ENCODE results near the gene GNAS.
"Not testable (repeated sequence)": the region's sequence is repeated elsewhere in the genome, so short reads cannot be mapped to it uniquely, and the experiment has no call there.

GNAS gene

DNA sequence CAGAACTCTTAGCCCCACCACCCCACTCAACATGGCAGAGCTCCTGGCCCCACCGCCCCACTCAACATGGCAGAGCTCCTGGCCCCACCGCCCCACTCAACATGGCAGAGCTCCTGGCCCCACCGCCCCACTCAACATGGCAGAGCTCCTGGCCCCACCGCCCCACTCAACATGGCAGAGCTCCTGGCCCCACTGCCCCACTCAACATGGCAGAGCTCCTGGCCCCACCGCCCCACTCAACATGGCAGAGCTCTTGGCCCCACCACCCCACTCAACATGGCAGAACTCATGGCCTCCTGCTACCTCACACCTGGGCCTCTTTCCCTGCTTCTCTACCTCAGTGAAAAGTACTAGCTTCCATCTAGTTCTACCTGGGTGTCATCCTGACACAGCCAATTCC is 23.7 kb upstream of the GNAS start:
- DNase-seq = not testable (repeated sequence)

DNA sequence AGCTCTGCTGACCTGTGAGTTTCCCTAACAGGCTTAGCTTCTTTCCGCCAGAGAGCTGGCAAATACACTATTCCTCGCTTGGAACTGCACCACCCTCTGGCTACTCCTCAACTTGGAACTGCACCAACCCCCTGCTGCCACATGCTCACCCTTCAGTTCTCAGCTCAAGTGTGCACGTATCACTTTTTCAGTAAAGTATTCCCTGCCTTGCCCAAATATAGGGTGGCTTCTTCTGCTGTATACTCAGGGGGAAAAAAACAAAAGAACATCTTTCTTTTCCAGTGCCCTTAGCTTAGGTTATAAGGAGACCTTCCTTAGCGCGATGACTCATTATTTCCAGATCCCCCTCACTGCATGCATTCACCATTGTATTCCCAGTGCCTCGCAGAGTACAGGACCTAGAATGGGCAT is 23.0 kb upstream of the GNAS start:
- DNase-seq = peak in 4 of 14 donors; percentile 9 to 11 (median 9)

DNA sequence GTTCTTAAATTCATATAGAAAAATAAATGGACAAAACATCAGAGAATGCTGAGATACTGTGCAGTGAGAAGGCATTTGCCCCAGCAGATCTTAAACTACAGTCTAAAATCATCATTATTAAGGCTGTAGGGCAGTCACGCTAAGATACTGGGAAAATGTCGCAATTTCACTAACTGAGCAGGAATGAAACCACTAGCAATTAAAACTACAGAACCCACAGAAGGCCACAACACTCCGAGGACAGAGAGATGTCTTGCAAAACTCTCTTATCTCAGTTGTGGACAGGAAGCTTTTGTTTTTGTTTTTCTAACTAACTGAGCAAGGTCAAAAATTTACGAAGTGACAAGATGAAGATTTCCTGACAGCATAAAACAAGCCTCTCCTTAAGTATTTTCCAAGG is 20.1 kb upstream of the GNAS start:
- no peak for DNase-seq

DNA sequence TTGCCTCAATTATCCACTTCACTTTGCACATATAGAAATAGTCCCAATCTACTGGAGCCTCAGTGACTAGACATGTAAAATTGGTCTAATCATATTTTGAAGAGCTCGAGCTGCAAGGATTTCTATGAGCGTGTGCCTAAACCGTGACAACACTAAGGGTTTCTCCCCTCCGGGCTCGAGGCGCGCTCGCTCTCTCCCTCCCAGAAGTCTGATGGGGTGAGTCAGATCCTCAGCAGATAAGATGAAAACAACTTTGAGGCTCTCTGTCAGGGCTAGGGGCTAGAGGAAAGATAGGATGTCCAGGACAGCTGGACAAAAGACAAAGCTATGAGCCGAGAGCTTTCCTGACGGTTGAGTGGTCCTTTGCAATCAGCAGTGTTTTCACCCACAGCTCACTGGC is 18.6 kb upstream of the GNAS start:
- no peak for DNase-seq

DNA sequence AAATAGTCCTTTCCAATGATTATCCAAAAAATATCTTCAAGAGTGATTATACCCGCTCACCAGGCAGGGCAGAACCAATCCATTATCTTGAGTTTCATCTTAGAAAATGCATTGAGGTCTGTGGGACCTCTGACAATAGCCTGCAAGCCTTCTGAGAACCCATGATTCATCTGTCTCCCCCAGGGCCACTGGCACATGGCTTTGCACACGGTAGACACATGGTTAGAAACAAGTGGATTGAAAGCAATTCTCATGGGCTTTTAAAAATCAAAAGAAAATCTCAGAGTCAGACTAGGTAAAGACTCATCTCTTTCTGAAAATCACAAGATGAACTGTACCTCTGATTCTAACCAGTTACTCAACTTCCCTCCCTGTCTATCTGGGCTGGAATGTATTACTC is 17.3 kb upstream of the GNAS start:
- DNase-seq = no peak

DNA sequence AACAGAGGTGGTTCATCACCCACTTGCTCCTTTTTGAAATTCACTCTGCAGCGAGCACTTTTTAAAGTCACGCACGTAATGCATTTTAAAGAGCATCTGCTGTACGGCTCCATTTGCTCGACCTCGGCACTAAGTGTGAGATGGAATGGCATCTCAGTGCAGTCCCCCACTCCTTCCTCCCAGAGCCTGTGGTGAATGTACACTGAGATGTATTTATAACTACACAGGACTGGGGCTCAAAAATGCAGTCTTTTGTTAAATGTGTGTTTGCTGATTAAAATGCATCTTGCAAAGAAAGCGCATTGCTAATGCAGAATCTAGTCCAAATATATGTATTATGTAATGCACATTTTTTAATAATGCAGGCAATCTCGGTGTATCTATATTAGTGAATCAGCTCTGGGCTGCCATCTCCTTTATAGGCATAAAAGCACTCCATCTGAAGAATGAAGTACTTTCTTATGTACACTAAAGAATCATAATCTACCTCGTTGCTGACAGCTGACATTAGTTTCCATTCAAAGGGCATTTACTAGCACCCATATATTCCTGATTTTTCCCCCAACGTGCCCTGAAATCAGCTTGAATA is 15.8 kb upstream of the GNAS start:
- no peak for DNase-seq

DNA sequence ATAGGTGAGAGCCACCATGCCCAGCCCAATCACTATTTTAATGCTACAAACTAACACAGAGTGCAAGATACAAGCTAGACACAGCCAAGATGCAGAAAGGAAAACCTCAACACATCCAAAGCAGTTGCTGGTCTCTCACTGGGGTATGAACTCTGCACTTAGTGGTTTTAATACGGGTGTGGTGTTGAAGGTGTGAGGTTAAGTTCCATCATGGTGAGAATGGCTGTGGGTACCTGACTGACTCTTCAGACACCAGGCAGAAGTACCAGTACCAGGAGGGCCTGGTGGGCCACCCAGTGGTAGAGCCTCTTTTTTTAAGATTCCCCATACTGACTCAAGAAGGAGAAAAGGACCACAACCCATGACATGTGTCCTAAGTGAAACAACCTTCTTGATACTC is 14.8 kb upstream of the GNAS start:
- DNase-seq = no peak

DNA sequence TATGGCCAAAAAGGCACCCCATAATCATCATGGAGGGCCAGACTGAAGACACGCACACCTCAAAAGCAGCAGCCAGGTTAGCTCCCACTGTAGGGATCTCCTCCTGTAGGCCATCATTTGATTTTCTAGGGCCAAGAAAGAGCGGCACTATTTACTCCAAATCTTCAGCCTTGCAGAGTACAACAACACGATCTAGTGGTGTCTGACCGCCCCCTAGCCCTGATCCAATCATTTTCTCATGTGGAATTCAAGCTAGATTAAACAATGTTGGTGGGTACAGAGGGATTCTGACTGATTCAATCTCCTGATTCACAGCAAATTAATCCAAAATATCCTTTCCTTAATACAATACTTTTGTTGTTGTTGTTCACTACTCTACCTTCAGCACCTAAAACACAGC is 14.3 kb upstream of the GNAS start:
- no peak for DNase-seq

DNA sequence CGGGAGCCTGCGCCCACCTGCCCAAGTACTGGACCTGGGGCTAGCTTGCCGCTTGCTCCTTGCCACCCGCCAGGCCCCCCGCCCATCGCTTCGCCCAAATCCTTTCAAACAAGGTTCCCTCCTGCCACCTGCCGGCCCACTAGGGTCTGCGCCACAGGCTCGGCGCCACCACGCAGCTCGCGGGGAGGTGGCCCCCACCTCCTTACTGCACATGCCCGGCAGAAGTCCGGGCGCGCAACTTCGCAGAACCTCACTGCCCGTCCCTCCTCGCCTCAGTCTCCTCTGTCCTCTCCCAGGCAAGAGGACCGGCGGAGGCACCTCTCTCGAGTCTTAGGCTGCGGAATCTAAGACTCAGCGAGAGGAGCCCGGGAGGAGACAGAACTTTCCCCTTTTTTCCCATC is 13.0 kb upstream of the GNAS start:
- DNase-seq = peak in 3 of 14 donors; percentile 2 to 14 (median 4)

DNA sequence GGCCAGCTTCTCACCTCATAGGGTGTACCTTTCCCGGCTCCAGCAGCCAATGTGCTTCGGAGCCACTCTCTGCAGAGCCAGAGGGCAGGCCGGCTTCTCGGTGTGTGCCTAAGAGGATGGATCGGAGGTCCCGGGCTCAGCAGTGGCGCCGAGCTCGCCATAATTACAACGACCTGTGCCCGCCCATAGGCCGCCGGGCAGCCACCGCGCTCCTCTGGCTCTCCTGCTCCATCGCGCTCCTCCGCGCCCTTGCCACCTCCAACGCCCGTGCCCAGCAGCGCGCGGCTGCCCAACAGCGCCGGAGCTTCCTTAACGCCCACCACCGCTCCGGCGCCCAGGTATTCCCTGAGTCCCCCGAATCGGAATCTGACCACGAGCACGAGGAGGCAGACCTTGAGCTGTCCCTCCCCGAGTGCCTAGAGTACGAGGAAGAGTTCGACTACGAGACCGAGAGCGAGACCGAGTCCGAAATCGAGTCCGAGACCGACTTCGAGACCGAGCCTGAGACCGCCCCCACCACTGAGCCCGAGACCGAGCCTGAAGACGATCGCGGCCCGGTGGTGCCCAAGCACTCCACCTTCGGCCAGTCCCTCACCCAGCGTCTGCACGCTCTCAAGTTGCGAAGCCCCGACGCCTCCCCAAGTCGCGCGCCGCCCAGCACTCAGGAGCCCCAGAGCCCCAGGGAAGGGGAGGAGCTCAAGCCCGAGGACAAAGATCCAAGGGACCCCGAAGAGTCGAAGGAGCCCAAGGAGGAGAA is 12.3 kb upstream of the GNAS start:
- no peak for DNase-seq

DNA sequence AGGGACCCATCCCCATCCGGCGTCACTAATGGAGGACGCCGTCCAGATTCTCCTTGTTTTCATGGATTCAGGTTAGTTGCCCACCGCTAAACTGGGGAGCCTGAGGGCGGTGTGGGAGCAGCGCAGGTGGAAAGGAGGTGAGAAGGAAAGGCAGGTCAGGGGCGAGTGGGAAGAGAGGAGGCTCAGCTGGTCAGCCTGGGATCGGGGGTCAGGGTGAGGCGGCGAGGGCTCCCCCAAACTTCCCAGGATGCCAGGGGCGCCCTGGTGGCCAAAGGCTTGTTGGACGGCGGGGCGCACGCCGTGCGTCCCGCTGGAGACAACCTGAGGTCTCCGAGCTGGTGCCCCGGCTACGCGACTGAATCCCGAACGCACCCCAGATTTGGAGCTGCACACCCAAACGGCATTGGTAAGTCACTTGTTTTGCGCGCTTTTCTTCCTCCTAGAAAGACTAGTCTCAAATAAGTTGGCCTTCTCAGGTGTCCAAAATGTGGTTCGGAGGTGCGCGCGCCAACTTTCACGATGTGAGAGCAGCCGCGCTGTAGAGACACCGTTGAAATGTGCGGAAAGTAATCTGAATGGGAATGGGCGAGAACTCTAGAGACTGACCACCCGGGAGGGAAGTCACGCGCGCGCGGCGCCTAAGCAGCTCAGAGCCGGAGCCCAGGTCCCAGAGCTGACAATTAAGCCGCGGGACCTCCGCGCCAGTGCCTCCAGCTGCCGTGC is 11.5 kb upstream of the GNAS start:
- DNase-seq = no peak

DNA sequence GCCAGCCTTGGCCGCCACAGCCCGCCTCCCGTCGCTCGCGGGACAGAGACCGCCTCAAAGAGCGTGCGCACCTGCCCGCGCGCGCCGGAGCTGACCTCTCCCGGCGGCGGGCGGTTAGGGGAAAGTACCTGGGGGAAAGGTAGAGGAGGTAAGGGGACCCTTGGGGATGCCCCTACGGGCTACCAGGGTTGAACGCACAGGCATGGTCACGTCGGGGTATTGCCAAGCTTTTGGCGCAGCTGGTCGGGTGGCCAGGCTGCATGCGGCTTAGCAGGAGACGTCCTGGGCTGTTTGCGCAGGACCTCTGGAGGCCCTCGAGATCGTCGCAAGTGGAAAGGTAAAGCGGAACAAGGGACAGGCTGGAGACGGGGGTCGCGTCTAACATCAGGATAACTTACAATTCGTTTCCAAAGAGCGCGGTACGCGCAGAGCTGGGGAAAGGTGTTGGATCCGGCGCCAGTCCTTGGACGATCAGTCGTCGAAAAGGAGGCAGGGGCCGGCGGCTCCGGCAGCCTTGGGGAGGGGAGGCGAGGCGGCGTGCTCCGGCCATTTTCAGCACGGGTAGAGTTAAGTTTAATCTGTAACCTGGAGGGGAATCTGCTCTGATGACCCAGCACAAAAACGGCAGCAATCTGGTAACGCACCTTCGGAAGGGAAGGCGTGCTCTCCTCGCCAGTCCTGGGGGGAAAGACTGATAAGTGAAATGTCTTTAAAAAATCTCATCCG is 10.8 kb upstream of the GNAS start:
- no peak for DNase-seq

DNA sequence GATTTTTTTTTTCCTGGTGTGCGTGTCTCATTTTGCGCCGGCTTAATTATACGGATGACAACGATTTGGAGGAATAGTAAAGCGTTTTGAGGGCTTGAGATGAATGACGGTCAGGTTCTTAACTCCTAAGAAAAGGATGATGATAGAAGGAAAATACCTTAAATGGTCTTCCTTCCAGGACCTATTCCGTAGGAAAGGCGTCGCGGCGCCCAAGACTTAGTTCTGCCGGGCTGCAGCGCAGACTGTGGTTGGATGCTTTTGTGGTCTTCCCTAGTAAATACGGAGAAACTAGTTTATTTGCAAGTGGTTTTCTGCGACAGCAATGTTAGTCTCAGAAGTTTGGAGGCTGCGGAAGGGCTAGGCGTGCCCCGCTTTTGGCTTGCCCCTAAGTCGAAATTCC is 10.2 kb upstream of the GNAS start:
- no peak for DNase-seq

DNA sequence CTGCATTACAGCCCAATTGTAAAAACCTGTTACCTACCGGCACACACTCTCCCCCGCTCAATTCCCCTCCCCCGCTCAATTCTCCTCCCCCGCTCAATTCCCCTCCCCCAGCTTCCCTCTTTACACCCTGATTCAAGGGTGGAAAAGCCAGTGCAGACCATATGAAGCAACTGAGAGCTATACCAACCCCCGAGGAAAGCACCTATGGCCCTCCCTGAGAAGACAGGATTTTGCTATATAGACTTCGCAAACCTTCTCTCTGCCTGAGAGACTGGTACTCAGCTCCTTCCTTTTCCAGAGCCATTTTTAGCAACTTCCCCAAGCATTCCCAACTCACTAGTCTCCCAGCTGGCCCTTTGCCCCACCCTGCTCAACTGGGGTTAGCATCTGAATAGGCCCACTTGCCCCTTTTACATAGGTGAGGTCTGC is 9.4 kb upstream of the GNAS start:
- DNase-seq = no peak

DNA sequence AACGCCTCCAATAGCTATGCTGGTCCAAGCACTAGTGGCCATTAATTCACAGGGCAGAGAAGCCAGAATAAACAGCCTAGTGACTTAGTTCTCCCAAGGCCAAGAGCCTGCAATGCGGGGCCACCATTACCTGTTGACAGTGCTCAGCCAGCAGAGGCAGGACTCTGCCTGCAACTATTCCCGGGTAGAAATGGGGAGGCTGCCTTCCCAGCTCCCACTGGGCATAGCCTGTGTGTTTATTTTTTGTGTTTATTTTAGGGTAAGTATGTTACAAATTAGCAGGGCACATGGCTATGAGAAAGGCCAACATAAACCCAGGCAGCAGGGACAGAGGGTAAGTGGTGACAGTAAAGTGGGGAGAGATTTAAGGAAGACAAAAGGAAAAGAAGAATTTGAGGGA is 6.8 kb upstream of the GNAS start:
- no peak for DNase-seq

DNA sequence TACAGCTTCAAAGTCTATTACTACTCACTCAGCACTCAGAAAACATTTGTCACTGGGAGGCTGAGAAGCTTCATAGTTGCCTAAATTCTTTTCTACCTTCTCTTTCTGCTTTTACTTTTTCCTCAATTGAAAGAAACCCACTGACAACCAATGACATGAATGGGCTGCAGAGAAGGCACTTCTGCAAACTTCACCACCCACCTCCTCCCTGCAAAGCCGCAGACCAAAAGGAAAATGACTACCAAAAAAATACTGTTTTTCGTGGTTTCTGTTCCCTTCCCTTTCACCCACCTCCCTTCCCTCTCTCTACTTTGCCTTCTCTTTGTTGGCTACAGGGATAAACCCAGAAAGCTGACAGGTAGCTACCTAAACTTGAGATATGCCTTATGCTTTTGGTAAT is 5.1 kb upstream of the GNAS start:
- DNase-seq = no peak

DNA sequence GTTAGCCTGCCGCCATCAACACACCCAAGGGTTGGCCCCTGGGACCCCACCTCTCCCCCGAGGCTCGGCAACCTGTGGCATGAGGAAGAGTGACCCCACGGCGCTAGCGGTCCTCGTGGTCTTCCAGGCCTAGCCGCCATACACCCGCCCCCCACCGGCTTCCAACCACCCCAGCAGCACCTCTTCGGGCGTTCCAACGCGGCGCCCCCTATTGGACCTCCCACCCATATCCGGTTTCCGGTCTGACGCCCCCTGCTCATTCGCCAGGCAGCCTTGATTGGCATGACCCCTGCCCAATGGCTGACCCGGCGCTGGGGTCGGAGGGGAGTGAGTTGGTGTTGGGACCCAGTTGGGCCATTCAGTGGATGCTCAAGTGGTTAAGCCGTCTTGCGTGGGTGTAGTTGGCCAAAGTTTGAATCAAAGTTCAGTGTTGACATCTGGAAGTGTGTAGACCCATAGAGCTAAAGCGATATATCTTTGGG is 1.8 kb upstream of the GNAS start, which contains the start of gene GNAS-AS1:
TSS of gene GNAS-AS1 (minus strand) at position 210 of the 482 bp plus-strand sequence.
- DNase-seq = peak in 10 of 14 donors; percentile 14 to 70 (median 42)

DNA sequence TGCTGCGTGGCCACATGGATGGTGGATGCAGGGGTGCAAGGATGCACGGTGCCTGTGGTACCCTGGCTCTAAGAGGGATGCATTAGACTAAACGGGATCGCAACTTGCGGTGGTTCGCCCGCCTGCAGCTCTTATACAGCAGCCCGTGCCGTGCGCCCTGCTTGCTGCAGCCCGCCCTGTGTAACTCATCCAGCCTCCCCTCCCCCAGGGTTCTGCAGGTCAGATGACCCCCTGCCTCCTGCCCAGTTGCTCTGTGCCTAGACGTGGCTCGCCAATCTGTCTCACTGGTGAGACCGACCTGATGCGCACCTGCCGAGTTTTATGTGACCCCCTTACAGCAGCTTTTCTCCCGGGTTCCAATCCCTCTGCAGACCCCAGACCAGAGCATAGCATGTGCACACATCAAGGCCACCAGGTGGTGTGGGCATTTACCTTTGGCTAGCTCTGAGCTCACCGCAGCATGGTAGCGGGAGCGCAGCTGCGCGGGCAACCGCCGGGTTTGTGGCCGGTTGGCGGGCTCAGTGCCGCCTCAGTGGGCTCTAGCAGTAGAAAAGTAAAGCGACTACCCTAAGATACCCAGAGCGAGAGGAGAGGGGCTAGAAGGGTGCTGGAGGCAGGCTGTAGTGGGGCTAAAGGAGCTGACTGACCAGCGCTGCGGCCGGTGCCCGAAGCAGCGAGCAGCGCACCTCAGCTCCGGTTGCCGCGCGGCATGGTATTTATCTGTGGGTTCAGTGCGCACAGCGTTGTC is 1.1 kb upstream of the GNAS start:
- no peak for DNase-seq

DNA sequence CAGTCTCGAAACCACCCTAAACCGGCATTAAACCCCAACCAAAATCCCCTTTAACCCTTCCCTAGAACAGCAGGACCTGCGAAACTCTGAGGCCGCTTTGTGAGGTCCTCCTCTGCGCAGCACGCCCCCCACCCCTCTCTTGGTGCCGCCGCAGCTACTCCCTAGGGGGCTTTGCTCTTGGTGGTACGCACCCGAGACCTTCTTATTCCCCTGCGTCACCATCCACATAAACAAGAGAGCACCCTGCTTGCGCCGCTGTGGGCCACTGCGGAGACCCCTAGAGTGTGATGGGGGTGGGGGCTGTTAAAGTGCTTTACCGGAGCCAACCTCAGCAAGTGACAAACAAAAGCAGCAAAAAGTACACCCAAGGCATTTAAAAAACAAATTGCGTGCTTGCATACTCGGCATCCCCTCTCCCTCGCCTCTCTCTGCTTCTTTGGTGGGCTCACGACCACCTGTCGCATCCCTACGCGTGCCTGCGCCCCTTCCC is 502 bp upstream of the GNAS start:
- DNase-seq = no peak

DNA sequence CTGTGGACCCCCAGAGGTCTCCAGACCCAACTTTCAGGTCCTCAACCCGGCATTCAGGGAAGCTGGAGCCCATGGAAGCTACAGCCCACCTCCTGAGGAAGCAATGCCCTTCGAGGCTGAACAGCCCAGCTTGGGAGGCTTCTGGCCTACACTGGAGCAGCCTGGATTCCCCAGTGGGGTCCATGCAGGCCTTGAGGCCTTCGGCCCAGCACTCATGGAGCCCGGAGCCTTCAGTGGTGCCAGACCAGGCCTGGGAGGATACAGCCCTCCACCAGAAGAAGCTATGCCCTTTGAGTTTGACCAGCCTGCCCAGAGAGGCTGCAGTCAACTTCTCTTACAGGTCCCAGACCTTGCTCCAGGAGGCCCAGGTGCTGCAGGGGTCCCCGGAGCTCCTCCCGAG is 950 bp downstream of the GNAS start:
- DNase-seq = no peak

DNA sequence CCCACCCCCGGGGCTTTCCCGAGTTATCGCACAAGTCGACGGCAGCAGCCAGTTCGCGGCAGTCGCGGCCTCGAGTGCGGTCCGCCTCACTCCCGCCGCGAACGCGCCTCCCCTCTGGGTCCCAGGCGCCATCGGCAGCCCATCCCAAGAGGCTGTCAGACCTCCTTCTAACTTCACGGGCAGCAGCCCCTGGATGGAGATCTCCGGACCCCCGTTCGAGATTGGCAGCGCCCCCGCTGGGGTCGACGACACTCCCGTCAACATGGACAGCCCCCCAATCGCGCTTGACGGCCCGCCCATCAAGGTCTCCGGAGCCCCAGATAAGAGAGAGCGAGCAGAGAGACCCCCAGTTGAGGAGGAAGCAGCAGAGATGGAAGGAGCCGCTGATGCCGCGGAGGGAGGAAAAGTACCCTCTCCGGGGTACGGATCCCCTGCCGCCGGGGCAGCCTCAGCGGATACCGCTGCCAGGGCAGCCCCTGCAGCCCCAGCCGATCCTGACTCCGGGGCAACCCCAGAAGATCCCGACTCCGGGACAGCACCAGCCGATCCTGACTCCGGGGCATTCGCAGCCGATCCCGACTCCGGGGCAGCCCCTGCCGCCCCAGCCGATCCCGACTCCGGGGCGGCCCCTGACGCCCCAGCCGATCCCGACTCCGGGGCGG is 1.6 kb downstream of the GNAS start:
- no peak for DNase-seq

Data from C1 segment of cervical spinal cord (tissue), 14 donors.